GM18868 (cell line): ENCODE data around the gene ACER2.
"Not testable (repeated sequence)": the region's sequence is repeated elsewhere in the genome, so short reads cannot be mapped to it uniquely, and the experiment has no call there.

Experiments
- ATAC-seq: cut with Tn5 transposase; IDR thresholded peaks from one replicate; pipeline ENCODE4 v1.9.1; 2021; ENCODE audit warnings: mild to moderate bottlenecking, moderate library complexity; ENCODE audit not compliant: unreplicated experiment

ACER2 gene

GRCh38 chr9:19408693-19409400, at the start of gene ACER2:
Gene ACER2 (plus strand): TSS chr9:19409009. CDS start chr9:19409085, 76 bp downstream.
- peak; percentile 93 for ATAC-seq

DNA sequence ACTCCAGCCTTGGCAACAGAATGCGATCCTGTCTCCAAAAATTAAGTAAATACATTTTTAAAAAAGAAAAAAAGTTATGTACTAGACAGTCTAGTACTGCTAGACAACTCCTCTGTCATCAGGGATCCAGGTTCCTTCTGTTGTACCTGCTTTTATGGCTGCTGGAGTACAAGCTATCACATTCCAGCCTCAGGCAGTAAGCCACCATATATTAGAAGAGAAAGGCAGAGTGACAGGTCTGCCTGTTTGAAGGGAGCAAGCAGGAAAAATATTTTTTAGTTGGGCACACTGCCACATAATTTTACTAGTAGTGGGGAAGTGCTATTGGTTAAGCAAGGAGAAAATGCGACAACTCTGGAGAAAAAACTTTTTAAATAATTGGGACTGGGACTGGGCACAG, 39.7 kb upstream of the ACER2 start:
- no peak for ATAC-seq

- ATAC-seq, result no peak
Measured at GRCh38 chr9:19371942-19372341, 36.9 kb upstream of the ACER2 start.

GRCh38 chr9:19372567-19372966, 36.2 kb upstream of the ACER2 start:
- ATAC-seq, result no peak

DNA sequence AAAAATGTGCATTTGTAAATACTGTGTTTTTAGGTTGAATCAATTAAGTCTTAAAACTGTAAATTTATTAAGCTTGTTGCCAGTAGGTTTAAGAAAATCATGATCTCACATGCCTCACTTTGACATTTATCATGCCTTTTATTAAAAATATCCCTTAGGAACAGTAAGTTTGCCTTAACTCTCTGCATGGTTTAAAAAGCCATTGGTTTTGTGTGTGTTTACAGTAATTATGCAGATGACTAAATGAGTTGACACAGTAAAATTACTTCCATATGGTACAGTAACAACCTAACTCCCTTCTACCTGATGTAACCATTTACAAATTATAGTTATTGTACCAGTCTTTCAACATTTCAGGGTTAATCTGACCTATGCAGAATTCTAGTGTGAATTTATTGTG, 35.3 kb upstream of the ACER2 start:
- ATAC-seq, result no peak

GRCh38 chr9:19375538-19375937, 33.3 kb upstream of the ACER2 start:
- no peak for ATAC-seq

GRCh38 chr9:19376931-19377330, 31.9 kb upstream of the ACER2 start:
- ATAC-seq, result no peak

GRCh38 chr9:19378164-19378563, 30.6 kb upstream of the ACER2 start:
- ATAC-seq, result no peak

DNA sequence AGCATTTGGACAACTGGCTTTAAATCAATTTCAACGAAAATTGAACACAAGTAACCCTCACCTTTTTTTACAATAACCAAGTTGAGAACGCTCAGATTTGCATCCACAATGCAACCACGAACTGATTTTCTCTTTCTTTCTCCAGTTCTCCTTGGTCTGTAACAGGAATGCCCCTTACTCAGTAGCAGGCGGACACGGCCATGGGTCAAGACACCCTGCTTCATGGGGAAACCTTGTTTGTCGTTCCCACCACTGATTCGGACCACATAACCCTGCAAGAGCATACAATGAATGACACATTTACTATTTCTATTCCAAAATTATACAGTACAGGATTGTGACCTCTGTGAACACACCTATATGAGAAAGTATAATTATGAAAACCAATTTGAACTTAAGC, 30.2 kb upstream of the ACER2 start:
- ATAC-seq, result no peak

DNA sequence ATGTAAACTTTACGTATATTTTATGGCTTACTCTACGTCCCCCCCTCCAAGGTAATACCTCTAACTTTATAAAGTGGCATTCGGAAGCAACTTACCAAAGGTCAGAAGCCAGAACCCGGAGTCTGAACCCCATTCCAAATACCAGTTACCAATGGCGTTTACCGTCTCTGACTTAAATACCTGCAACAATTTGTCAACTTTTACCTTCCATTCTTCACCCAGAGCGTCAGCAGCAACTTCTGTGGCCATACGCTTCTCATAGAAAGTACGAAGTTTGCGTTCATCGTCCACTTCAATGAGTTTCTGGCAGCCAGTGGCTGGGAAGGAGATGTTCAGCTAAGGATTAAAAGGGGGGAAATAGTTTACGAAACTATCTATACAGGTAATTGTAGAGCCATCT, 29.5 kb upstream of the ACER2 start:
- ATAC-seq, result no peak

GRCh38 chr9:19379697-19380046, 29.1 kb upstream of the ACER2 start:
- peak; percentile 26 for ATAC-seq

GRCh38 chr9:19380826-19381075, 28.1 kb upstream of the ACER2 start:
- ATAC-seq, result no peak

GRCh38 chr9:19381656-19382055, 27.2 kb upstream of the ACER2 start:
- no peak for ATAC-seq

DNA sequence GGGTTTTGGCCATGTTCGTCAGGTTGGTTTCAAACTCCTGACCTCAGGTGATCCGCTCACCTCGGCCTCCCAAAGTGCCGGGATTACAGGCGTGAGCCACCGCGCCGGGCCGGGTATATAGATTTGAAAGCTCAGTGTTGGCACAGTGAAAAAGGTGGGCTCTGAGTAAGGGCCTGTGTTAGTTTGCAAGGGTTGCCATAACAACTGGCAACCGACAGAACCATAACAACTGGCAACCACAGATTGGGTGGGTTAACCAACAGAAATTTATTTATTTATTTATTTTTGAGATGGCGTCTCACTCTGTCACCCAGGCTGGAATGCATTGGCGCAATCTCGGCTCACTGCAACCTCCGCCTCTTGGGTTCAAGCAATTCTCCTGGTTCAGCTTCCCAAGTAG, 23.6 kb upstream of the ACER2 start:
- not testable (repeated sequence) for ATAC-seq

GRCh38 chr9:19385786-19386501, 22.9 kb upstream of the ACER2 start:
- no peak for ATAC-seq

DNA sequence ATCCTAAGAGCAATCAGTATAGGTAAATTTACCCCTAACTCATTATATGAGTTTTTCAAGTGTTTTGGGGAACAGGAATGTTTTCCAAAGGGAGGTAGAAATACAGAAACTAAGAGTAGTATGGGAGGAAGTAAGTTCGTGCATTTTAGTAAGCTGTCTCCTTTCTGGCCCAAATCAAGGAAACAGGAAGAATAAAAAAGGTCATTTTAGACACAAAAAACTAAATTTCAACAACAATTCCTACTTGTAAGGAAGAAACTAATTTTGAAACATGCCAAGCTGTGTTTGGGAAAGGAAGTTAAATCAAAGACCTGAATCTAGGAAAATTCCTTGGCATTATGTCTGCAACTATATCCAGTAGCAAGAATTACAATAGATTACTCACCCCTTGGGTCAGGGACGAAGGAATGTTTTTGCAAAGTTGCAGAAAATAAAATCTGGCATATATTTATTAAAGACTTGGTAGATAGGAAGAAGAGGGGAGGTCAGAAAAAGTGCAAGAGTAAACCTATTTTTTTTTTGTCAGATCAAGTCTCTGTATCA, 22.2 kb upstream of the ACER2 start:
- no peak for ATAC-seq

GRCh38 chr9:19387317-19387716, 21.5 kb upstream of the ACER2 start:
- no peak for ATAC-seq

- ATAC-seq, result not testable (repeated sequence)
Measured at GRCh38 chr9:19389539-19389938, 19.3 kb upstream of the ACER2 start.

- no peak for ATAC-seq
Measured at GRCh38 chr9:19397845-19398244, 11.0 kb upstream of the ACER2 start.

GRCh38 chr9:19403231-19403630, 5.6 kb upstream of the ACER2 start:
- ATAC-seq, result not testable (repeated sequence)

- no peak for ATAC-seq
Measured at GRCh38 chr9:19404283-19405075, 4.3 kb upstream of the ACER2 start.

GRCh38 chr9:19405771-19406170, 3.0 kb upstream of the ACER2 start:
- no peak for ATAC-seq
